GM18867 (cell line): ENCODE measurements around the gene FOXP1.

Experiments
- ATAC-seq: cut with Tn5 transposase; IDR thresholded peaks from one replicate; pipeline ENCODE4 v1.9.1; 2021; ENCODE audit warnings: mild to moderate bottlenecking, moderate library complexity; ENCODE audit not compliant: unreplicated experiment

The FOXP1 gene

GRCh38 chr3:71251156-71251775, 332.3 kb downstream of the FOXP1 start:
- no peak for ATAC-seq

- no peak for ATAC-seq
These were observed 333.5 kb downstream of the FOXP1 start for GRCh38 chr3:71250026-71250425.

- no peak for ATAC-seq
These were observed 335.6 kb downstream of the FOXP1 start for GRCh38 chr3:71247958-71248335.

- peak; percentile 51 for ATAC-seq
These were observed 336.1 kb downstream of the FOXP1 start for GRCh38 chr3:71247221-71247957.

GRCh38 chr3:71245971-71246880, 337.3 kb downstream of the FOXP1 start:
- ATAC-seq, result no peak

GRCh38 chr3:71244826-71245488, 338.6 kb downstream of the FOXP1 start:
- ATAC-seq, result no peak

- ATAC-seq, result no peak
These were observed 339.2 kb downstream of the FOXP1 start for GRCh38 chr3:71244153-71244825.

GRCh38 chr3:71243229-71243628, 340.3 kb downstream of the FOXP1 start:
- ATAC-seq, result no peak

GRCh38 chr3:71241981-71242560, 341.5 kb downstream of the FOXP1 start:
- ATAC-seq, result no peak

- no peak for ATAC-seq
These were observed 342.2 kb downstream of the FOXP1 start for GRCh38 chr3:71241246-71241901.

- no peak for ATAC-seq
These were observed 343.5 kb downstream of the FOXP1 start for GRCh38 chr3:71240034-71240433.

GRCh38 chr3:71238355-71238757, 345.2 kb downstream of the FOXP1 start:
- no peak for ATAC-seq

- no peak for ATAC-seq
These were observed 345.9 kb downstream of the FOXP1 start for GRCh38 chr3:71237672-71238071.

- ATAC-seq, result no peak
These were observed 347.7 kb downstream of the FOXP1 start for GRCh38 chr3:71235846-71236245.

- ATAC-seq, result no peak
These were observed 350.6 kb downstream of the FOXP1 start for GRCh38 chr3:71232895-71233294.

GRCh38 chr3:71232175-71232679, 351.3 kb downstream of the FOXP1 start:
- no peak for ATAC-seq

GRCh38 chr3:71231680-71232079, 351.8 kb downstream of the FOXP1 start:
- ATAC-seq, result no peak

GRCh38 chr3:71229905-71230657, 353.4 kb downstream of the FOXP1 start:
- ATAC-seq, result no peak
